ENCODE results near the gene MAPK12. TPM values are rescaled to one million over a fixed set of nuclear protein-coding genes. Genes with fewer than 3 reads are reported as not detected.

MAPK12 gene
- total and polyA plus RNA-seq, 2 of the 8 experiments (the other 6 are each of a cell fraction or from before 2014, with no cell fraction given), result 17.3 to 20.3 TPM

DNA sequence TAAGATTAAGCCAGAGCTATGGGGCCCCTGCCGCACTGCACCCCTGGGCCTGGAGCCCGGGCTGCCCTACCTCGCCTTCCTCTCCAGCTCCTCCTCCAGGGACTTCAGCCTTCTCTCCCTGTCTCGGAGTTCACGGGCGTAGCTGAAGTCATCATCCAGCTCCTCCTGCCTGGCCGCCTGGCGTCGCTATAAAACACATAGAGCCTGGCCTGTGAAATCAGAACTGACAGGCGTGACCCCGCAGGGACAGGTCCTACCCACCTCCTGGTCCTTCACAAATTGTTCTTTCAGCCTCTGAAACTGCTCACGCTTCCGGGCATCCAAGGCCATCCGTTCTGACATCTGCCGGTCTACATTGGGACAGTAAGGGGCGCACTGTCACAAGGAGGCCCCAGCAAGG is 37.4 kb downstream of the MAPK12 start:
- H2AK5ac ChIP-seq (ENCODE audit: low read depth, low read length), result no peak overlapping the region
- H2BK20ac ChIP-seq (ENCODE audit: low read length), result no peak overlapping the region
- no peak overlapping the region for H4K91ac ChIP-seq (replicated peaks; ENCODE audit: insufficient read length, low read length)
- H3K27ac ChIP-seq (ENCODE audit: low read depth, low read length), result no peak overlapping the region
- no peak overlapping the region for H3K18ac ChIP-seq (ENCODE audit: extremely low read depth, low read length)
- H2BK15ac ChIP-seq (ENCODE audit: low read length), result no peak overlapping the region
- no peaks in the 10 kb centered on the region for H3K23me2 ChIP-seq (ENCODE audit: low read depth, low read length)
- no peak overlapping the region for H2AFZ ChIP-seq (ENCODE audit: low read length)
- no peak overlapping the region for H3K14ac ChIP-seq (ENCODE audit: insufficient read length)
- no peak overlapping the region for H2BK120ac ChIP-seq (replicated peaks; ENCODE audit: low read depth, low read length)
- H3K36me3 ChIP-seq (ENCODE audit: control insufficient read depth in 2 of 4, insufficient read depth in 4 of 4, low read length in 3 of 4), result peaks cover 3 to 19% (median 11%) of the 10 kb centered on the region in 4 experiments
- H4K5ac ChIP-seq (ENCODE audit: insufficient read length, low read depth, low read length), result no peak overlapping the region
- H3K4me3 ChIP-seq (ENCODE audit: extremely low read depth in 1 of 4, insufficient read depth in 2 of 4, low read depth in 3 of 4, low read length in 4 of 4), result no peak overlapping the region
- H3K23ac ChIP-seq (ENCODE audit: insufficient read length), result no peak overlapping the region
- POLR2A ChIA-PET (ENCODE audit: partially characterized antibody), result interaction anchor here (2.1 kb wide), 1 partner anchor 8 kb away, joined by 5 read pairs; no protein-coding TSS in a partner anchor
- H3K27me3 ChIP-seq (replicated peaks in 1 of 4; ENCODE audit: control insufficient read depth in 3 of 4, extremely low read depth in 1 of 4, insufficient read depth in 3 of 4, low read length in 3 of 4), result no peaks in the 10 kb centered on the region
- peaks cover 3 to 27% of the 10 kb centered on the region in 2 experiments for H4K20me1 ChIP-seq (replicated peaks in 1 of 2; ENCODE audit: control insufficient read depth in 1 of 2, insufficient read depth in 2 of 2, low read length in 2 of 2)
- H3K4me1 ChIP-seq (replicated peaks in 1 of 4; ENCODE audit: control insufficient read depth in 3 of 4, insufficient read depth in 4 of 4, low read length in 3 of 4), result peaks cover 0 to 4% (median under 1%) of the 10 kb centered on the region in 4 experiments; a peak in 1 of 7 replicates
- peaks cover 4% of the 10 kb centered on the region; the same call in 1 of the 2 replicates for H3K79me1 ChIP-seq (ENCODE audit: low read depth, low read length)
- FAIRE-seq (no peak), DNase-seq (ENCODE audit: low read depth in 1 of 2, low spot score in 2 of 2) (no peak)
- CTCF ChIA-PET (ENCODE audit: partially characterized antibody), result interaction anchor here (1.6 to 9.2 kb wide), 2 partner anchors 16 to 17 kb away, joined by 3 to 77 read pairs; no protein-coding TSS in a partner anchor
- H3K4ac ChIP-seq (replicated peaks; ENCODE audit: insufficient read length, low read depth, low read length), result no peak overlapping the region
- no peak overlapping the region for H4K8ac ChIP-seq (ENCODE audit: extremely low read depth, insufficient read depth, low read length)
- H3K4me2 ChIP-seq (ENCODE audit: insufficient read depth in 1 of 2, low read depth in 2 of 2, low read length in 2 of 2), result no peak overlapping the region
- no peaks in the 10 kb centered on the region for H3K79me2 ChIP-seq (ENCODE audit: control insufficient read depth in 1 of 2, insufficient read depth in 2 of 2, low read length in 2 of 2)
- H2BK5ac ChIP-seq (ENCODE audit: low read depth, low read length), result no peak overlapping the region
- H2BK12ac ChIP-seq (ENCODE audit: low read depth, low read length), result no peak overlapping the region
- WGBS, 2 experiments (ENCODE audit: extremely low coverage in 1 of 2, insufficient coverage in 1 of 2, insufficient read length in 1 of 2, insufficient replicate concordance in 2 of 2, low coverage in 1 of 2, low lambda C conversion rate in 2 of 2, missing lambda C conversion rate in 1 of 2), result 93% methylated on average over 16 of the region's 16 CpGs; no CpG with 5 or more reads in 1 of the 2 experiments
- H3K9ac ChIP-seq (replicated peaks in 1 of 4; ENCODE audit: extremely low read depth in 1 of 4, low read depth in 3 of 4, low read length in 3 of 4), result no peak overlapping the region
- no peaks in the 10 kb centered on the region; a peak in 1 of 4 replicates for H3K9me3 ChIP-seq (ENCODE audit: insufficient read depth in 2 of 2, low read depth in 1 of 2, low read length in 1 of 2)
- no peak overlapping the region for H3K56ac ChIP-seq (replicated peaks; ENCODE audit: insufficient read length, low read depth, low read length)
- TF ChIP-seq FOSL1 (IDR thresholded peaks at IDR 0.05; ENCODE audit: insufficient read depth, low read depth, low read length), result no peak
- TF ChIP-seq CHD2 (IDR thresholded peaks at IDR 0.05; ENCODE audit: low read length), result no peak
- no peak for TF ChIP-seq SIRT6 (IDR thresholded peaks at IDR 0.05; ENCODE audit: low read length)
- no peak for TF ChIP-seq EGR1 (IDR thresholded peaks at IDR 0.05; ENCODE audit: borderline replicate concordance, low read depth, low read length)
- TF ChIP-seq CEBPB (IDR thresholded peaks at IDR 0.05; ENCODE audit: low read depth, low read length), result no peak
- TF ChIP-seq SUZ12 (IDR thresholded peaks at IDR 0.05; ENCODE audit: low read length), result no peak
- no peak for TF ChIP-seq CHD1 (IDR thresholded peaks at IDR 0.05; ENCODE audit: low read depth, low read length)
- TF ChIP-seq TCF12 (IDR thresholded peaks at IDR 0.05; ENCODE audit: low read depth, low read length), result no peak
- no peak for TF ChIP-seq NRF1 (IDR thresholded peaks at IDR 0.05; ENCODE audit: low read depth, low read length)
- TF ChIP-seq GABPA (IDR thresholded peaks at IDR 0.05; ENCODE audit: borderline replicate concordance, insufficient read depth, low read length), result no peak
- no peak for TF ChIP-seq NANOG (IDR thresholded peaks at IDR 0.05; ENCODE audit: insufficient read depth, low read depth, low read length, poor library complexity, severe bottlenecking)
- no peak for TF ChIP-seq SRF (IDR thresholded peaks at IDR 0.05; ENCODE audit: low read depth, low read length)
- TF ChIP-seq POLR2A (IDR thresholded peaks at IDR 0.05; ENCODE audit: control extremely low read depth in 1 of 2, low read depth in 2 of 2, low read length in 2 of 2), result no peak
- TF ChIP-seq CBX8 (IDR thresholded peaks at IDR 0.05; ENCODE audit: borderline replicate concordance, low read depth, low read length), result no peak
- TF ChIP-seq JUND (IDR thresholded peaks at IDR 0.05; ENCODE audit: low read length), result no peak
- TF ChIP-seq TAF7 (optimal IDR thresholded peaks at IDR 0.05; ENCODE audit: borderline replicate concordance, low read depth, low read length), result no peak

Data from H1 (cell line).